OCI-LY7 (cell line): Measurements from ENCODE around the gene PIGZ.

Source experiments
- CTCF ChIP-seq: fragments of 200-600 bp; sonication (generic); conservative IDR thresholded peaks from 2 replicates; pipeline ENCODE4 v1.5.1; 2014; ENCODE audit warnings: mild to moderate bottlenecking, antibody characterized with exemption, low read length, moderate library complexity, mixed read lengths
- EZH2phosphoT487 ChIP-seq: fragments of 200-600 bp; sonication (generic); IDR thresholded peaks from 2 replicates; pipeline ENCODE4 v1.6.1; 2018; ENCODE audit warnings: low read depth, borderline replicate concordance, mild to moderate bottlenecking, mixed run types, antibody characterized with exemption, low read length, moderate library complexity, mixed read lengths

GRCh38 chr3:196989721-196990262, 21.2 kb upstream of the PIGZ start:
- no peak for TF ChIP-seq CTCF
- no peak for TF ChIP-seq EZH2phosphoT487
